SJCRH30 (cell line): Measurements from ENCODE around the gene EXD1. TPM values are rescaled to one million over a fixed set of nuclear protein-coding genes. Genes with fewer than 3 reads are reported as not detected.
"Not testable (repeated sequence)": the region's sequence is repeated elsewhere in the genome, so short reads cannot be mapped to it uniquely, and the experiment has no call there.

Experiments used
- DNase-seq, 2 experiments: peaks; one replicate each; pipeline ENCODE4 v3.0.0-alpha.2; 2015 to 2020
- H3K27ac ChIP-seq: fragments of 250-450 bp; sonication (Bioruptor Pico); 2 replicates; pipeline ENCODE4 v1.5.1; 2020; ENCODE audit warnings: mild to moderate bottlenecking, moderate library complexity
- H3K27me3 ChIP-seq: fragments of 250-450 bp; sonication (Bioruptor Pico); 2 replicates; pipeline ENCODE4 v1.5.1; 2020; ENCODE audit warnings: mild to moderate bottlenecking, moderate library complexity
- H3K36me3 ChIP-seq: fragments of 250-450 bp; sonication (Bioruptor Pico); 2 replicates; pipeline ENCODE4 v1.5.1; 2020; ENCODE audit warnings: mild to moderate bottlenecking, moderate library complexity
- H3K4me1 ChIP-seq: fragments of 250-450 bp; sonication (Bioruptor Pico); 2 replicates; pipeline ENCODE4 v1.5.1; 2020; ENCODE audit warnings: mild to moderate bottlenecking, moderate library complexity
- H3K4me3 ChIP-seq: fragments of 250-450 bp; sonication (Bioruptor Pico); 2 replicates; pipeline ENCODE4 v1.5.1; 2020; ENCODE audit warnings: mild to moderate bottlenecking, moderate library complexity
- H3K9me3 ChIP-seq: fragments of 250-450 bp; sonication (Bioruptor Pico); replicated peaks from 2 replicates; pipeline ENCODE4 v1.5.1; 2020; ENCODE audit warnings: mild to moderate bottlenecking, moderate library complexity
- total RNA-seq: library from RNA; depleted of rRNA; stranded (reverse); fragments of >200 nt; shearing (Covaris generic); gene quantifications from 2 replicates; pipeline ENCODE4 v1.2.3, GENCODE V29; 2014

Gene EXD1
- total RNA-seq, 1 experiment from 2014 or later, result not detected

GRCh38 chr15:41194444-41194843 lies 36.1 kb downstream of the EXD1 start:
- no peak for DNase-seq
- Histone ChIP-seq H3K4me3 (no peak overlapping the region), H3K36me3 (no peaks in the 10 kb centered on the region), H3K27ac (no peak overlapping the region), H3K9me3 (no peaks in the 10 kb centered on the region), H3K27me3 (no peaks in the 10 kb centered on the region), H3K4me1 (no peaks in the 10 kb centered on the region)

- Histone ChIP-seq H3K27ac (no peak overlapping the region), H3K9me3 (no peaks in the 10 kb centered on the region), H3K36me3 (no peaks in the 10 kb centered on the region), H3K27me3 (no peaks in the 10 kb centered on the region), H3K4me1 (no peaks in the 10 kb centered on the region), H3K4me3 (no peak overlapping the region)
- DNase-seq, result no peak
Measured at GRCh38 chr15:41183581-41183980, 47.0 kb downstream of the EXD1 start.

DNA sequence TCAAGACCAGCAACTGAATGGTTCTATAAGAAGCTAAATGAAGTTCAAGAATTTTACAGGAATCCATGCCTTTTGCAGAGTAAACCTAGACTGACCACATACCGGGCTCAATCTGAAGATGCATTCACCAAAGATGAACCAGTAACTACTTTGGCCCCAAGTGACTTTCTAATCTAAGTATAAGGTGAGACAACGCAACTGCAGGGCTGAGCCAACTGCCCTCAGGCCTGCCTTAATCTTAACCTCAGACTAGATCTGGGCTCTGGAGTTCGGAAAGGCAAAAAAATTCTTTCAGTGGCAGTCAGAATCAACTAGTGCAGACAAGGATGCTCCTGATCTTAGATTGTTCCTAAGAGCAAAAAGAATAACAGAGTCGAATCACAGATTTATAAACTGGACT lies 48.3 kb downstream of the EXD1 start:
- Histone ChIP-seq H3K36me3 (no peaks in the 10 kb centered on the region), H3K9me3 (no peaks in the 10 kb centered on the region)
- DNase-seq, result no peak

DNA sequence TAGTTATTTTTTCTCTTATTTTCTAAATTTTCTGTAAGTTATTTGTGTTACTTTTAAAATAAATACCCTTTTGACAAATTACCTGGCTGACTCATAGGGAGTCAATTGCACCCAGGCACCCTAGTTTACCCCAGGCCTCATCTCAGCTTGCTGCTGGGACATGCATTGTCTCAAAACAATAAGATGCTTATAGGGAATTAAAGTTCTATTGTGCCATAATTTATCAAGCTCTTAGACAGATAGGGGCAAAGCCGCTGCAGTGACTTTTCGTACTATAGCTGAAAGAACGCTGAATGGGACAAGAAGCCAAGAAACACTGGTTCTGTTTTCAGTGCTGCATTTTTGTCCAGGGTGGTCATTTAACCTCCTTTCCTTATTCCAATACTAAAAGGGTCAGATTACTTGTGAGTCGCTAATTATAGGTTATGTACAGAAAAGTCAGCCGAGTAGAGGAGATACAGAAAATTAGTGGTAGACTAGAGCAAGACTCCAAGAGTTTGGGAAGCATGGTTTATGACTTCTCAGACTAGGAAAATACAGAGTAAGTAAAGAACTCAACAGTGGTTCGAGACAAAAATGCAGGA lies 50.3 kb downstream of the EXD1 start:
- DNase-seq, result no peak
- H3K36me3 ChIP-seq, result no peaks in the 10 kb centered on the region
- no peaks in the 10 kb centered on the region for H3K4me1 ChIP-seq
- H3K4me3 ChIP-seq, result no peak overlapping the region
- H3K9me3 ChIP-seq, result no peaks in the 10 kb centered on the region
- H3K27ac ChIP-seq, result no peak overlapping the region
- H3K27me3 ChIP-seq, result no peaks in the 10 kb centered on the region

More for the DNA sequence above, 48.3 kb downstream of the EXD1 start:
- H3K4me1 ChIP-seq, result no peaks in the 10 kb centered on the region
- H3K4me3 ChIP-seq, result no peak overlapping the region
- H3K27ac ChIP-seq, result no peak overlapping the region
- H3K27me3 ChIP-seq, result no peaks in the 10 kb centered on the region

- no peaks in the 10 kb centered on the region for H3K27me3 ChIP-seq
- DNase-seq, result no peak
- no peaks in the 10 kb centered on the region for H3K36me3 ChIP-seq
- no peaks in the 10 kb centered on the region for H3K4me1 ChIP-seq
- no peak overlapping the region for H3K27ac ChIP-seq
- no peaks in the 10 kb centered on the region for H3K9me3 ChIP-seq
- no peak overlapping the region for H3K4me3 ChIP-seq
Measured at GRCh38 chr15:41169781-41170180, 60.8 kb downstream of the EXD1 start.

- Histone ChIP-seq H3K4me1 (no peaks in the 10 kb centered on the region), H3K36me3 (no peaks in the 10 kb centered on the region), H3K9me3 (no peaks in the 10 kb centered on the region), H3K4me3 (no peak overlapping the region), H3K27ac (no peak overlapping the region), H3K27me3 (no peaks in the 10 kb centered on the region)
- no peak for DNase-seq
Measured at GRCh38 chr15:41169086-41169485, 61.5 kb downstream of the EXD1 start.

GRCh38 chr15:41161736-41162135 lies 68.8 kb downstream of the EXD1 start:
- DNase-seq, result no peak
- no peak overlapping the region for H3K4me3 ChIP-seq
- H3K27ac ChIP-seq, result no peak overlapping the region
- no peaks in the 10 kb centered on the region for H3K4me1 ChIP-seq
- no peaks in the 10 kb centered on the region for H3K9me3 ChIP-seq
- no peaks in the 10 kb centered on the region for H3K36me3 ChIP-seq
- no peaks in the 10 kb centered on the region for H3K27me3 ChIP-seq

DNA sequence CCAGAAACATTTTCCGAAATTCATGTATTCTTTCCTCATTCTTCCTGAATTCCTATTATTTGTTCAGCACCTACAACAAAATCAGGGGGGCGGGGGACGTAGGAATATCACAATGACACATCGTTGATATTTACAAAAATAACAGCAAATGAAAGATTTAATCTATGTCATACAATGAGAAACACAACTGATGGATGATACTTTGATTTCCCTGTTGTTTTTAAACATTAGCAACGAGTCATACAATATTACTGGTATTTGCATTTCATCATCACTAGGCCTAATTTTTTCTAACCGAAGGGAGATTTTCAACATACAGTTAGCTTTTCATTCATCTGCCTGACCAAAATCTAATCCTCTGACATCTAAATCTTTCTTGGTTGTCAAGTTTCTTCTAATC lies 69.2 kb downstream of the EXD1 start:
- no peaks in the 10 kb centered on the region for H3K4me1 ChIP-seq
- no peaks in the 10 kb centered on the region for H3K9me3 ChIP-seq
- no peak overlapping the region for H3K27ac ChIP-seq
- H3K4me3 ChIP-seq, result no peak overlapping the region
- no peak for DNase-seq
- H3K36me3 ChIP-seq, result no peaks in the 10 kb centered on the region
- H3K27me3 ChIP-seq, result no peaks in the 10 kb centered on the region

- Histone ChIP-seq H3K4me3 (no peak overlapping the region), H3K27me3 (no peaks in the 10 kb centered on the region), H3K36me3 (no peaks in the 10 kb centered on the region), H3K4me1 (no peaks in the 10 kb centered on the region), H3K9me3 (no peaks in the 10 kb centered on the region), H3K27ac (no peak overlapping the region)
- no peak for DNase-seq
Measured at GRCh38 chr15:41160639-41161315, 69.8 kb downstream of the EXD1 start.

DNA sequence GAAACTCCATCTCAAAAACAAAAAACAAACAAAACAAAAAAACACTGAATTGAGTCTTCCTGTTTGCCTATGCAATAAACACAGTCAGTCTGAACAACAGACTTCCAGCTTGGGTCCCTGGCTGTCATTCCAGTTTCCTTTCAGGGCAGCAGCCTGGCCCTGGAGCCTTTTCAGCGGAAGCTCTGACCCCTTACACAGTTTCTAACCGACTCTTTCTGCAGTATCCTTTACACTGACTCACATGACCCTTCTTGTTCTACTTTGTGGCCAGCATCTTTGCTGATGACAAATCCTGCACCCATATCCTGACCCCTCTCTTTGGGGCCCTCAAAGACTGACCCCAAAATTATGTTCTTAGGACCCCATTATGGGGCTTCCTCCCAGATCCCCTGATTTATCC lies 76.1 kb downstream of the EXD1 start:
- no peak overlapping the region for H3K4me3 ChIP-seq
- no peaks in the 10 kb centered on the region for H3K9me3 ChIP-seq

DNA sequence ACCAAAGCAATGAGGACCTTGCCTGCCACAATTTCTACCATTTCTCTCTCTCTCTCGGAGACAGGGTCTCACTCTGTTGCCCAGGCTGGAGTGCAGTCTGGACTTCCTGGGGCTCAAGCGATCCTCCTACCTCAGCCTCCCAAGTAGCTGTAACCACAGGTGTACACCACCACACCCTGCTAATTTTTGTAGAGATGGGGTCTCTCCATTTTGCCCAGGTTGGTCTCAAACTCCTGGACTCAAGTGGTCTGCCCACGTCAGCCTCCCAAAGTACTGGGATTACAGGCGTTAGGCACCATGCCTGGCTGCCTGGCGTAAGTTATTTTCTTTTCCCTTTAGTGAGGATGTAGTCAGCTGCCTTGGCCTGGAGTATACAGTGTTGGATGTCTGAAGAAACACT lies 76.8 kb downstream of the EXD1 start:
- Histone ChIP-seq H3K27me3 (no peaks in the 10 kb centered on the region), H3K27ac (no peak overlapping the region), H3K36me3 (no peaks in the 10 kb centered on the region), H3K9me3 (no peaks in the 10 kb centered on the region), H3K4me1 (no peaks in the 10 kb centered on the region), H3K4me3 (no peak overlapping the region)
- no peak for DNase-seq

More for the DNA sequence above, 76.1 kb downstream of the EXD1 start:
- no peak for DNase-seq
- Histone ChIP-seq H3K27ac (no peak overlapping the region), H3K4me1 (no peaks in the 10 kb centered on the region), H3K27me3 (no peaks in the 10 kb centered on the region), H3K36me3 (no peaks in the 10 kb centered on the region)

DNA sequence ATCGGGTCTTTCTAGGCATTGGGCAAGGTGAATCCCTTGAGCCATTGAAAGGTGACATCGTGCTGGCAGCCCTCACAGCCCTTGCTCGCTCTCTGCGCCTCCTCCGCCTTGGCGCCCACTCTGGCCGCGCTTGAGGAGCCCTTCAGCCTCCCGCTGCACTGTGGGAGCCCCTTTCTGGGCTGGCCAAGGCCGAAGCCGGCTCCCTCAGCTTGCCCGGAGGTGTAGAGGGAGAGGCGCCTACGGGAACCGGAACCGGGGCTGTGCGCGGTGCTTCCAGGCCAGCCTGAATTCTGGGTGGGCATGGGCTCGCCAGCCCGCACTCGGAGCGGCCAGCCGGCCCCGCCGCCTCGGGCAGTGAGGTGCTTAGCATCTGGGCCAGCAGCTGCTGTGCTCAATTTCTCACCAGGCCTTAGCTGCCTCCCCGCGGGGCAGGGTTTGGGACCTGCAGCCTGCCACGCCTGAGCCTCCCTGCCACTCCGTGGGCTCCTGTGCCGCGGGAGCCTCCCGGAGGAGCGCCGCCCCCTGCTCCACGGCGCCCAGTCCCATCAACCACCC lies 79.0 kb downstream of the EXD1 start:
- DNase-seq, result no peak
- no peak overlapping the region for H3K4me3 ChIP-seq
- H3K27ac ChIP-seq, result no peak overlapping the region
- H3K9me3 ChIP-seq, result no peaks in the 10 kb centered on the region
- no peaks in the 10 kb centered on the region for H3K36me3 ChIP-seq
- H3K4me1 ChIP-seq, result no peaks in the 10 kb centered on the region
- no peaks in the 10 kb centered on the region for H3K27me3 ChIP-seq

GRCh38 chr15:41150279-41150678 lies 80.3 kb downstream of the EXD1 start:
- H3K4me3 ChIP-seq, result no peak overlapping the region
- H3K27ac ChIP-seq, result no peak overlapping the region
- DNase-seq, result no peak
- no peaks in the 10 kb centered on the region for H3K9me3 ChIP-seq
- H3K27me3 ChIP-seq, result no peaks in the 10 kb centered on the region
- H3K36me3 ChIP-seq, result no peaks in the 10 kb centered on the region
- no peaks in the 10 kb centered on the region for H3K4me1 ChIP-seq

GRCh38 chr15:41148065-41148464 lies 82.5 kb downstream of the EXD1 start:
- Histone ChIP-seq H3K9me3 (no peaks in the 10 kb centered on the region), H3K4me1 (no peaks in the 10 kb centered on the region), H3K36me3 (no peaks in the 10 kb centered on the region), H3K27ac (no peak overlapping the region), H3K4me3 (no peak overlapping the region), H3K27me3 (no peaks in the 10 kb centered on the region)
- DNase-seq, result no peak

GRCh38 chr15:41139619-41140018 lies 90.9 kb downstream of the EXD1 start:
- H3K9me3 ChIP-seq, result no peaks in the 10 kb centered on the region
- no peak overlapping the region for H3K27ac ChIP-seq
- no peak for DNase-seq
- no peak overlapping the region for H3K4me3 ChIP-seq
- H3K36me3 ChIP-seq, result no peaks in the 10 kb centered on the region
- H3K4me1 ChIP-seq, result no peaks in the 10 kb centered on the region
- no peaks in the 10 kb centered on the region for H3K27me3 ChIP-seq

DNA sequence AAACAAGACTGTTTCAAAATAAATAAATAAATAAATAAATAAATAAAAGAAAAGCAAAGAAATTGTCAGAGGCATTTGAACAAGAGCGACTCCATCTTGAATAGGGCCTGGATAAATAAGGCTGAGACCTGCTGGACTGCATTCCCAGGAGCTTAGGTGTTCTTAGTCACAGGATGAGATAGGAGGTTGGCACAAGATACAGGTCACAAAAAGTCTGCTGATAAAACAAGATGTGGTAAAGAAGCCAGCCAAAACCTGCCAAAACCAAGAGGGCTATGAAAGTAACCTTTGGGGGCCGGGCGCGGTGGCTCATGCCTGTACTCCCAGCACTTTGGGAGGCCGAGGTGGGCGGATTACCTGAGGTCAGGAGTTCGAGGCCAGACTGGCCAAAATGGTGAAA lies 91.4 kb downstream of the EXD1 start:
- not testable (repeated sequence) for DNase-seq, H3K4me1 ChIP-seq, H3K36me3 ChIP-seq, H3K27me3 ChIP-seq, H3K4me3 ChIP-seq, H3K9me3 ChIP-seq, H3K27ac ChIP-seq
